H1 (cell line): Measurements from ENCODE around the gene HSPA1B. TPM values are rescaled to one million over a fixed set of nuclear protein-coding genes. Genes with fewer than 3 reads are reported as not detected.

Experiments used
- ASH2L ChIP-seq: fragments of 200-600, 300-600 bp; sonication (generic); IDR thresholded peaks from one replicate; pipeline ENCODE4 v1.7.1; 2017; ENCODE audit warnings: low read length
- BCL11A ChIP-seq, 2 experiments: IDR thresholded peaks; one replicate each; pipeline ENCODE4 v1.6.1; 2011; ENCODE audit warnings: low read depth in 2 of 2, low read length in 2 of 2, mild to moderate bottlenecking in 2 of 2
- BRCA1 ChIP-seq: IDR thresholded peaks from 2 replicates; pipeline ENCODE4 v1.6.1; 2012; ENCODE audit warnings: low read depth, low read length, improper control_type of control experiment
- CEBPB ChIP-seq: IDR thresholded peaks from 2 replicates; pipeline ENCODE4 v1.6.1; 2012; ENCODE audit warnings: low read depth, low read length
- E2F6 ChIP-seq: IDR thresholded peaks from 2 replicates; pipeline ENCODE4 v1.6.1; 2012; ENCODE audit warnings: inconsistent platforms
- EP300 ChIP-seq, 2 experiments: IDR thresholded peaks; 1 replicate in 1 of 2; 2 replicates in 1 of 2; pipeline ENCODE4 v1.6.1; 2011 to 2012; ENCODE audit warnings: low read depth in 2 of 2, low read length in 2 of 2, mild to moderate bottlenecking in 2 of 2, borderline replicate concordance in 1 of 2, inconsistent platforms in 1 of 2, moderate library complexity in 1 of 2
- GABPA ChIP-seq: IDR thresholded peaks from 2 replicates; pipeline ENCODE4 v1.6.1; 2011; ENCODE audit warnings: mild to moderate bottlenecking, low read length, moderate library complexity, borderline replicate concordance; ENCODE audit not compliant: insufficient read depth
- HDAC6 ChIP-seq: IDR thresholded peaks from one replicate; pipeline ENCODE4 v1.7.1; 2012; ENCODE audit warnings: low read depth, mild to moderate bottlenecking, inconsistent platforms, low read length, moderate library complexity
- JUN ChIP-seq: IDR thresholded peaks from 2 replicates; pipeline ENCODE4 v1.6.1; 2011; ENCODE audit warnings: low read depth, mild to moderate bottlenecking, improper control_type of control experiment, low read length
- KDM4A ChIP-seq: IDR thresholded peaks from one replicate; pipeline ENCODE4 v1.7.1; 2012; ENCODE audit warnings: low read depth, mild to moderate bottlenecking, moderate library complexity, low read length, inconsistent platforms; ENCODE audit not compliant: severe bottlenecking
- KDM5A ChIP-seq: fragments of 200-600 bp; IDR thresholded peaks from 2 replicates; pipeline ENCODE4 v1.7.1; 2012; ENCODE audit warnings: mild to moderate bottlenecking, low read length, inconsistent platforms, mixed read lengths
- MAX ChIP-seq: IDR thresholded peaks from 2 replicates; pipeline ENCODE4 v1.6.1; 2012; ENCODE audit warnings: inconsistent platforms
- NANOG ChIP-seq: IDR thresholded peaks from 2 replicates; pipeline ENCODE4 v1.6.1; 2011; ENCODE audit warnings: low read length, low read depth, mild to moderate bottlenecking, inconsistent platforms; ENCODE audit not compliant: insufficient read depth, poor library complexity, severe bottlenecking
- RBBP5 ChIP-seq: IDR thresholded peaks from 2 replicates; pipeline ENCODE4 v1.7.1; 2012; ENCODE audit warnings: low read depth, mild to moderate bottlenecking, inconsistent platforms, low read length, moderate library complexity, borderline replicate concordance
- SIRT6 ChIP-seq: IDR thresholded peaks from one replicate; pipeline ENCODE4 v1.7.1; 2012; ENCODE audit warnings: low read length, inconsistent platforms
- SIX5 ChIP-seq: IDR thresholded peaks from 2 replicates; pipeline ENCODE4 v1.6.1; 2011; ENCODE audit warnings: mild to moderate bottlenecking, low read depth, low read length
- SP1 ChIP-seq: IDR thresholded peaks from 2 replicates; pipeline ENCODE4 v1.6.1; 2011; ENCODE audit warnings: low read depth, low read length
- SP4 ChIP-seq: IDR thresholded peaks from 2 replicates; pipeline ENCODE4 v1.6.1; 2012; ENCODE audit warnings: low read length, inconsistent platforms
- TBP ChIP-seq: IDR thresholded peaks from 2 replicates; pipeline ENCODE4 v1.6.1; 2011; ENCODE audit warnings: low read depth, low read length, improper control_type of control experiment
- TEAD4 ChIP-seq: IDR thresholded peaks from 2 replicates; pipeline ENCODE4 v1.6.1; 2012; ENCODE audit warnings: low read depth, low read length, inconsistent platforms, mixed read lengths
- YY1 ChIP-seq: IDR thresholded peaks from 2 replicates; pipeline ENCODE4 v1.6.1; 2011; ENCODE audit warnings: low read depth, mild to moderate bottlenecking, low read length
- ZNF274 ChIP-seq: IDR thresholded peaks from 2 replicates; pipeline ENCODE4 v1.7.0; 2012; ENCODE audit warnings: low read length, borderline replicate concordance; ENCODE audit errors: extremely low read depth
- polyA plus RNA-seq, 7 experiments: library from polyadenylated mRNA; depleted of rRNA in 3 of 7; stranded (reverse) in 5 of 7; unstranded in 2 of 7; fragments of >200 nt in 5 of 7; fragments of 200-250 nt in 2 of 7; gene quantifications; 1 replicate in 5 of 7; 2 replicates in 1 of 7; 4 replicates in 1 of 7; pipeline versions ENCODE4 v1.2.1 to v1.2.3, GENCODE V29; 2011 to 2013; ENCODE audit warnings: missing spikeins in 2 of 7, mixed read lengths in 2 of 7
- total RNA-seq: library from RNA; stranded (reverse); fragmentation: NEBNext Ultra II Directional; extraction: Animal tissue kit (Norgen Biotek cat#: 25700); gene quantifications from 2 replicates; pipeline ENCODE4 v1.2.1, GENCODE V29; 2021
- TF ChIP-seq, protein P1 (sequence below): IDR thresholded peaks from 2 replicates; pipeline ENCODE4 v1.6.1; 2011; ENCODE audit warnings: low read length, improper control_type of control experiment

Gene HSPA1B
- total and polyA plus RNA-seq, 2 of the 8 experiments (the other 6 are each of a cell fraction or from before 2014, with no cell fraction given) = 36.6 to 76.6 TPM

DNA sequence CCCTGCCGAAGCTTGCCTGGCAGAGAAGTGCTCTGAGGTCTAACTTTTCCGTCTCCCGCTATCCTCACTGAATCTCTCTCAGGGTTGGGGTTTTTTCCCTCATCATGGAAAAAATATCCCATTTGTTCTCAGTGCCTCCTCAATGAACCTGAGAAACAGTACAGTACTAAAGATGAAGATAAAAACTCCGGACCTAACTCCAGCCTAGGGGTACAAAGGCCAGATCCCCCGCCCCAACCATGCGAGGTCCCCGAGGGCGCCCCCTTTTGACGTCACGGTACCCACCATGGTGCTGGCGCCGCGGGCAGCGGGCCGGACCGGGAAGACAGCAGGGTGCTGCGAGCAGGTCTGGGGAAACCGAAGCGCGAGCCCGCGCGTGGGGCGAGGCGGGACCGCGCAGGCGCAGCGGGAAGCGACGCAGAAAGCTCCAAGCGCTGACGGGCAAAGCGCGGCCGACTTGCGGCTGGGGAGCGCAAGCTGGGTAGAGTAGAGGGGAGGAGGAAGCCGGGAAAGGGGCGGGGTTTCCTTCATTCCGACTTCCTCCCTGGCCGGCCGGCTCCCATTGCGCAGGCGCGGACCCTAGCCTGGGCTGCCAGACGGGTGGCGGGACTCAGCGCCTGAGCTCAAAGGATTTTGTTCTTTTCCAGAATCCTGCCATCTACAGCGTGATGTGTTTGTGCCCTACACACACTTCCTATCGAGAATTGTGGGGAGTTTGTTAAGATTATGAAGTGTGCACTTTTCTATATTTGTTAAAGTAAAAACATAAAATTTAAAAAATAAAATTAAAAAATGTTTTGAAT, 20.9 kb upstream of the HSPA1B start, which contains the start of gene LSM2 (continued):
- peak; percentile 83 for TF ChIP-seq KDM5A
- TF ChIP-seq KDM4A = peak; percentile 98
- peak; percentile 100 for TF ChIP-seq ASH2L
- no peak for TF ChIP-seq HDAC6
- no peak for TF ChIP-seq SIRT6
- TF ChIP-seq, protein P1, sequence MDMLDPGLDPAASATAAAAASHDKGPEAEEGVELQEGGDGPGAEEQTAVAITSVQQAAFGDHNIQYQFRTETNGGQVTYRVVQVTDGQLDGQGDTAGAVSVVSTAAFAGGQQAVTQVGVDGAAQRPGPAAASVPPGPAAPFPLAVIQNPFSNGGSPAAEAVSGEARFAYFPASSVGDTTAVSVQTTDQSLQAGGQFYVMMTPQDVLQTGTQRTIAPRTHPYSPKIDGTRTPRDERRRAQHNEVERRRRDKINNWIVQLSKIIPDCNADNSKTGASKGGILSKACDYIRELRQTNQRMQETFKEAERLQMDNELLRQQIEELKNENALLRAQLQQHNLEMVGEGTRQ = no peak
- no peak for TF ChIP-seq CEBPB
- peak; percentile 100 for TF ChIP-seq RBBP5
- no peak for TF ChIP-seq EP300 (IDR thresholded peaks at IDR 0.05; ENCODE audit: borderline replicate concordance in 1 of 2, low read depth in 2 of 2, low read length in 2 of 2)
- no peak for TF ChIP-seq SP1
- TF ChIP-seq SIX5 = no peak
- 0 out of 2 replicates have a peak, but pooled peaks have one; percentile 11 for TF ChIP-seq TEAD4
- TF ChIP-seq E2F6 = peak; percentile 41; the same call in 1 of the 2 replicates
- no peak for TF ChIP-seq JUN
- peak; percentile 72 for TF ChIP-seq TBP
- TF ChIP-seq YY1 = no peak; the same call in 1 of the 2 replicates
- no peak for TF ChIP-seq NANOG
- TF ChIP-seq BCL11A (IDR thresholded peaks at IDR 0.05; ENCODE audit: low read depth in 2 of 2, low read length in 2 of 2) = no peak
- peak; percentile 80; the same call in 1 of the 2 replicates for TF ChIP-seq SP4
- no peak for TF ChIP-seq GABPA
- no peak for TF ChIP-seq ZNF274
- TF ChIP-seq BRCA1 = no peak
- peak; percentile 83 for TF ChIP-seq MAX
